Tibial artery (tissue), 4 donors: ENCODE results near the gene SUOX.

Source experiments
- DNase-seq, 2 donors: peaks; one replicate each; pipeline ENCODE4 v3.0.0-alpha.2; 2019
- H3K27ac ChIP-seq, 2 donors: fragments of 200-600 bp; sonication (generic) in 1 of 2; 1 replicate in 1 of 2; 2 replicates in 1 of 2; pipeline ENCODE4 v1.5.1; 2018 to 2019; ENCODE audit warnings: mild to moderate bottlenecking in 1 of 2
- H3K27me3 ChIP-seq, 2 donors: fragments of 200-600 bp; sonication (generic) in 1 of 2; one replicate each; pipeline versions ENCODE4 v1.5.1 to v1.6.0; 2016 to 2019
- H3K36me3 ChIP-seq, 3 donors: fragments of 200-600 bp; sonication (generic) in 2 of 3; one replicate each; pipeline ENCODE4 v1.5.1; 2016 to 2019; ENCODE audit warnings: mild to moderate bottlenecking in 2 of 3
- H3K4me1 ChIP-seq, 4 donors: fragments of 200-600 bp; sonication (generic) in 2 of 4; 1 replicate in 3 of 4; 2 replicates in 1 of 4; pipeline ENCODE4 v1.5.1; 2016 to 2019
- H3K4me3 ChIP-seq, 2 donors: fragments of 200-600 bp; sonication (generic) in 1 of 2; 1 replicate in 1 of 2; 2 replicates in 1 of 2; pipeline ENCODE4 v1.5.1; 2018 to 2019; ENCODE audit warnings: mild to moderate bottlenecking in 2 of 2
- H3K9me3 ChIP-seq, 3 donors: fragments of 200-600 bp; sonication (generic) in 1 of 3; one replicate each; pipeline ENCODE4 v1.5.1; 2016 to 2019
- intact Hi-C: fragments of 100-400 bp; cut with DNase I; formaldehyde crosslinking; loops from one replicate; pipeline ENCODE4 v1.15.0; 2023; ENCODE audit warnings: low total_unique reads
- TF ChIP-seq, protein P1 (sequence below), 2 experiments: fragments of 200-600 bp in 1 of 2; fragments of 450-650 bp in 1 of 2; IDR thresholded peaks; one replicate each; pipeline ENCODE4 v1.5.1; 2017 to 2019; ENCODE audit warnings: antibody characterized with exemption in 2 of 2, mild to moderate bottlenecking in 1 of 2, moderate library complexity in 1 of 2

The SUOX gene

DNA sequence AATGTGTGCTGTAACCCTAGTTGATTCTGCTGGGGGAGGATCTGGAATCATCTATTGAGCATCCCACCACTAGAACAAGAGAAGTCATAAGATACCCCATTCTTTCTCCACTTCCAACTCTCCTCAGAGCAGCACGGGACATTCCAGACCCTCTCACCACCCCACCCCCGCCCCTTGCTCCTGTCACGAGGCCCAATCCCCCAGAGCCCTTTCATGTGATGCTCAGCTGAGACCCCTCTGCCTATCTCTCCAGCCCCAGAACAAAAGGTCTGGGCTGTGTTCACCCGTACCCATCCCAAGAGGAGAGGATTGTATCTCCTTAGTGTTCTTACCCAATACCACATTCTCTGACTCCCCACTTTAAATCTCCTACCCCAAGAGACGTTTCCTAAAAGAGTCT is 31.8 kb upstream of the SUOX start:
- peaks cover 0 to 11% (median 0%) of the 10 kb centered on the region in 3 donors for H3K36me3 ChIP-seq
- TF ChIP-seq, protein P1, sequence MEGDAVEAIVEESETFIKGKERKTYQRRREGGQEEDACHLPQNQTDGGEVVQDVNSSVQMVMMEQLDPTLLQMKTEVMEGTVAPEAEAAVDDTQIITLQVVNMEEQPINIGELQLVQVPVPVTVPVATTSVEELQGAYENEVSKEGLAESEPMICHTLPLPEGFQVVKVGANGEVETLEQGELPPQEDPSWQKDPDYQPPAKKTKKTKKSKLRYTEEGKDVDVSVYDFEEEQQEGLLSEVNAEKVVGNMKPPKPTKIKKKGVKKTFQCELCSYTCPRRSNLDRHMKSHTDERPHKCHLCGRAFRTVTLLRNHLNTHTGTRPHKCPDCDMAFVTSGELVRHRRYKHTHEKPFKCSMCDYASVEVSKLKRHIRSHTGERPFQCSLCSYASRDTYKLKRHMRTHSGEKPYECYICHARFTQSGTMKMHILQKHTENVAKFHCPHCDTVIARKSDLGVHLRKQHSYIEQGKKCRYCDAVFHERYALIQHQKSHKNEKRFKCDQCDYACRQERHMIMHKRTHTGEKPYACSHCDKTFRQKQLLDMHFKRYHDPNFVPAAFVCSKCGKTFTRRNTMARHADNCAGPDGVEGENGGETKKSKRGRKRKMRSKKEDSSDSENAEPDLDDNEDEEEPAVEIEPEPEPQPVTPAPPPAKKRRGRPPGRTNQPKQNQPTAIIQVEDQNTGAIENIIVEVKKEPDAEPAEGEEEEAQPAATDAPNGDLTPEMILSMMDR (IDR thresholded peaks at IDR 0.05): no peak
- no peak for DNase-seq
- peaks cover 0 to 16% (median 14%) of the 10 kb centered on the region in 4 donors for H3K4me1 ChIP-seq
- intact Hi-C loops: no loop called here
- H3K9me3 ChIP-seq: no peaks in the 10 kb centered on the region
- no peaks in the 10 kb centered on the region for H3K27me3 ChIP-seq
- no peak overlapping the region for H3K4me3 ChIP-seq
- no peak overlapping the region for H3K27ac ChIP-seq

DNA sequence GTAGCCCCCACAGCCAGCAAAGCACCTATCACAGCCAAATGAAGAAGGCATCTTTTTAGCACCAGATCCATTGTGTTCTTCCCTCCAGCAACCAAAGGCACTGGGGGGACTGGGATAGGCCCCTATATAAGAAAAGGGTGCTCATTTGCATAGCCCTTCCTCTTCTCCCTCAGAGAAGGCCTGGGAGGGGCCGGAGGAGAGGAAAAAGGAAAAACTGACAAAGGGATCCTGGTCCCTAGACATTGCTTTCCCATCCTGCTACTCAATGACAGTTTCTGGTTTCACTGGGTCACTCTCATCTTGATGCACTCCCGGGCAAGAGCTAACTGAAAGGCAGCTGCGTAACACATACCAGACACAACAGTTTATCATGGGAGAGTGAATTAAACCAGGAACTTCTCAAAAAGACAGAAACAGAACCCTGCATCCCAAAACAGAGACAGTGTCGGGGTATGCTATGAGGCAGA is 31.1 kb upstream of the SUOX start, which contains the start of gene PMEL:
Gene PMEL, minus strand, starts transcription at position 102 of the 467 bp plus-strand sequence. Its CDS starts 31 bp downstream, at position 71.
- no peak for DNase-seq
- TF ChIP-seq, protein P1 (IDR thresholded peaks at IDR 0.05): no peak
- H3K4me1 ChIP-seq: peaks cover 0 to 16% (median 14%) of the 10 kb centered on the region in 4 donors
- H3K27me3 ChIP-seq: no peaks in the 10 kb centered on the region
- peak within 1 kb of the TSS; percentile 78 to 81 for H3K27ac ChIP-seq
- intact Hi-C loops: no loop called here
- peaks cover 0 to 18% (median 3%) of the 10 kb centered on the region in 3 donors for H3K36me3 ChIP-seq
- H3K4me3 ChIP-seq: peak within 1 kb of the TSS; percentile 67 to 72
- H3K9me3 ChIP-seq: no peaks in the 10 kb centered on the region

DNA sequence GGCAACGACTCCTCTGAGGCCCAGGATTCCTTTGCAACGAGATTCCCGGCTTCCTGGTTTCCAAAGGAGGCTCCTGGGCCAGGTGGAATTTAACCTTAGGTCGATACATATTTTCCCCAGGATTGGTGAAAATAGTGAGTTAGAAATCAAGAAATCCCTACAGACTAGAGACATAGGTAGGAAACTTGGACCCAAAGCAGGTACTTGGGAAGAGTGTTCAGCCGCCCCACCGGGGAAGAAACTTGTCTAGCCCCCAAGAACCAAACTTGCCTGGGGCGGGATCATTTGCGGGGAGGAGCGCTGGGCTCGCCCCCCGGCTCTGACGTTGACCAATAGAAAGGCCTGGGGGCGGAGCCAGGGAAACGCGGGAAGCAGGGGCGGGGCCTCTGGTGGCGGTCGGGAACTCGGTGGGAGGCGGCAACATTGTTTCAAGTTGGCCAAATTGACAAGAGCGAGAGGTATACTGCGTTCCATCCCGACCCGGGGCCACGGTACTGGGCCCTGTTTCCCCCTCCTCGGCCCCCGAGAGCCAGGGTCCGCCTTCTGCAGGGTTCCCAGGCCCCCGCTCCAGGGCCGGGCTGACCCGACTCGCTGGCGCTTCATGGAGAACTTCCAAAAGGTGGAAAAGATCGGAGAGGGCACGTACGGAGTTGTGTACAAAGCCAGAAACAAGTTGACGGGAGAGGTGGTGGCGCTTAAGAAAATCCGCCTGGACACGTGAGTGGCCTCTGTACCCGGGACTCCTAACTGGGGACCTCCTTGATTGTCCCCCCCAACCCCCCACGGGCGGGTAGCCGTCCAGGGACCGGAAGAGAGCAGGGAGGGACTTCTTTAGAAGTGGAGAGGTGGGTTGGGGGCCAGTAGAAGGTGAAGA is 30.4 kb upstream of the SUOX start, which contains the start of gene CDK2:
Gene CDK2, plus strand, starts transcription at position 423 of the 874 bp plus-strand sequence. Its CDS starts 179 bp downstream, at position 602.
- no peaks in the 10 kb centered on the region for H3K9me3 ChIP-seq
- intact Hi-C loops: no loop called here
- DNase-seq: peak; percentile 96 to 97

DNA sequence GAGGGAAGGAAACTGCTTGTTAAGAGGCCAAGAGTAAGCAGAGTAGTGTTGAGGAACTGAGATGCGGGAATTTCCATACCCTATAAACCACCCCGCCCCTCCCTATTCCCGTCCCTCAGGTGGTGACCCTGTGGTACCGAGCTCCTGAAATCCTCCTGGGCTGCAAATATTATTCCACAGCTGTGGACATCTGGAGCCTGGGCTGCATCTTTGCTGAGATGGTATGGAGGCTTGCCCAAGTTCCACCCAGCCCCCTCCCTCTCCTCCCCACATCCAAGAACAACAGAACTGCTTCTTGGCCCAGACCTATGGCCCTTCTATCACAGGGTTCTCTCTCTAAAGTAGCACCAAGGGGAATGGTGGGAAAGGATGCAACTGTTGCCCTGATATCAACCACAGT is 27.7 kb upstream of the SUOX start:
- H3K27me3 ChIP-seq: no peaks in the 10 kb centered on the region
- intact Hi-C loops: no loop called here
- DNase-seq: no peak

More for the DNA sequence above, 30.4 kb upstream of the SUOX start, which contains the start of gene CDK2:
- Histone ChIP-seq H3K36me3 (peaks cover 0 to 23% (median 4%) of the 10 kb centered on the region in 3 donors), H3K27me3 (no peaks in the 10 kb centered on the region), H3K27ac (peak within 1 kb of the TSS; percentile 78 to 81), H3K4me1 (peaks cover 0 to 20% (median 16%) of the 10 kb centered on the region in 4 donors), H3K4me3 (peak within 1 kb of the TSS; percentile 67 to 72)
- TF ChIP-seq, protein P1 (IDR thresholded peaks at IDR 0.05): no peak

DNA sequence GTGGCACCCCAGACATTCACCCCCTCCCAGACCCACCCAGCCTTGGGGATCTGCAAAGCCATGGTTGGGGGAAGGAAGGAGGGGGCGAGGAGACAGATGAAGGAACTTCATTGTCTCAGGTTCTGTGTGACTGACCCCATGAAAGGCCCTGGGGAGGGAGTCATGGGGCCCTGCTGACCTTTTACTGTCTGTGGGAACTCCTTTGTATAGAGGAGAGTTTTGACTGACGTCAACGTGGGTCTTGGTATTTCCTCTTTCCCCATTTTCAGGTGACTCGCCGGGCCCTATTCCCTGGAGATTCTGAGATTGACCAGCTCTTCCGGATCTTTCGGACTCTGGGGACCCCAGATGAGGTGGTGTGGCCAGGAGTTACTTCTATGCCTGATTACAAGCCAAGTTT is 26.3 kb upstream of the SUOX start:
- Histone ChIP-seq H3K4me3 (no peak overlapping the region), H3K9me3 (no peaks in the 10 kb centered on the region), H3K4me1 (peaks cover 0 to 43% (median 32%) of the 10 kb centered on the region in 4 donors), H3K27ac (no peak overlapping the region), H3K36me3 (peaks cover 0 to 23% (median 4%) of the 10 kb centered on the region in 3 donors), H3K27me3 (no peaks in the 10 kb centered on the region)
- DNase-seq: no peak
- intact Hi-C loops: no loop called here
- TF ChIP-seq, protein P1 (IDR thresholded peaks at IDR 0.05): no peak

More for the DNA sequence above, 27.7 kb upstream of the SUOX start:
- Histone ChIP-seq H3K36me3 (peaks cover 0 to 23% (median 4%) of the 10 kb centered on the region in 3 donors), H3K4me3 (no peak overlapping the region), H3K4me1 (peaks cover 0 to 31% (median 23%) of the 10 kb centered on the region in 4 donors), H3K9me3 (no peaks in the 10 kb centered on the region), H3K27ac (no peak overlapping the region)
- TF ChIP-seq, protein P1 (IDR thresholded peaks at IDR 0.05): no peak
